NT2/D1 (cell line): ENCODE data around the gene ATP2C1.

Source experiments
- YY1 ChIP-seq: IDR thresholded peaks from 2 replicates; pipeline ENCODE4 v1.6.1; 2011; ENCODE audit not compliant: insufficient read length, insufficient read depth
- ZNF274 ChIP-seq: IDR thresholded peaks from 2 replicates; pipeline ENCODE4 v1.6.1; 2011; ENCODE audit warnings: mild to moderate bottlenecking, low read depth, low read length

DNA sequence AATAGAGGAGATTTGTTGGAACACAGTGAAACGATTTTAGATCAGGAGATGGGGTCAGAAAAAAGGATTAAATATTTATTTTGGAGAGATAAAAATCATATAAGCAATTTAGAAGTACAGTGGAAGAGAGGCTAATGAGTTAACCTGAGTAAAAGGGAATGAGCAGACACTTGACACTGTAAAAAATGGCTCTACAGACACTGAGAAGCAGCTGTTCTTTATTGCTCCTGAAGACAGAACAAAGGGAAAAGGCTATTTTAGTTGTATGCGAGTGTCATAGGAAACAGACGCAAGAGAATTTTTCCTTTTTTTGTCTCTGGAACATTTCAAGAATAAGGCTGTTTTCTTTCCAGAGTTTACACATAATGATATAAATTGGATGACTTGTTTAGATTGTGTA is 98.5 kb downstream of the ATP2C1 start:
- TF ChIP-seq YY1 (no peak), ZNF274 (no peak)
